Skeletal muscle tissue (tissue), 4 donors: ENCODE data around the gene UGT1A1. TPM values are rescaled to one million over a fixed set of nuclear protein-coding genes. Genes with fewer than 3 reads are reported as not detected.

Experiments used
- H3K27ac ChIP-seq: one replicate; pipeline ENCODE4 v1.7.0; 2013; ENCODE audit warnings: mild to moderate bottlenecking, low read depth, low read length, inconsistent platforms
- H3K27me3 ChIP-seq, 3 donors: one replicate each; pipeline ENCODE4 v1.7.0; 2013; ENCODE audit warnings: low read length in 3 of 3; ENCODE audit not compliant: control insufficient read depth in 3 of 3, insufficient read depth in 3 of 3
- H3K36me3 ChIP-seq, 3 donors: one replicate each; pipeline ENCODE4 v1.7.0; 2013; ENCODE audit warnings: low read length in 3 of 3; ENCODE audit not compliant: control insufficient read depth in 3 of 3, insufficient read depth in 3 of 3
- H3K4me1 ChIP-seq, 3 donors: one replicate each; pipeline ENCODE4 v1.7.0; 2013; ENCODE audit warnings: low read length in 3 of 3, mild to moderate bottlenecking in 3 of 3; ENCODE audit not compliant: control insufficient read depth in 3 of 3, insufficient read depth in 3 of 3
- H3K4me3 ChIP-seq, 3 donors: one replicate each; pipeline ENCODE4 v1.7.0; 2013; ENCODE audit warnings: low read length in 3 of 3
- H3K9ac ChIP-seq, 3 donors: one replicate each; pipeline ENCODE4 v1.7.0; 2013; ENCODE audit warnings: low read length in 3 of 3, mild to moderate bottlenecking in 3 of 3, moderate library complexity in 2 of 3, low read depth in 1 of 3
- H3K9me3 ChIP-seq, 3 donors: one replicate each; pipeline ENCODE4 v1.7.0; 2013; ENCODE audit warnings: low read length in 3 of 3; ENCODE audit not compliant: control insufficient read depth in 3 of 3
- total RNA-seq: library from RNA; depleted of rRNA; stranded (reverse); fragments of >200 nt; gene quantifications from one replicate; pipeline ENCODE4 v1.2.3, GENCODE V29; 2014
- donor health status: Osteomylitis.

Gene UGT1A1
- total RNA-seq, 1 donor from 2014 or later = not detected

- Histone ChIP-seq H3K9ac (no peak overlapping the region), H3K36me3 (no peaks in the 10 kb centered on the region), H3K27ac (no peak overlapping the region), H3K9me3 (no peaks in the 10 kb centered on the region), H3K4me3 (no peak overlapping the region), H3K4me1 (no peaks in the 10 kb centered on the region), H3K27me3 (peaks cover 0 to 22% (median 12%) of the 10 kb centered on the region in 3 donors)
These were observed 43.3 kb downstream of the UGT1A1 start for GRCh38 chr2:233803292-233803911.

DNA sequence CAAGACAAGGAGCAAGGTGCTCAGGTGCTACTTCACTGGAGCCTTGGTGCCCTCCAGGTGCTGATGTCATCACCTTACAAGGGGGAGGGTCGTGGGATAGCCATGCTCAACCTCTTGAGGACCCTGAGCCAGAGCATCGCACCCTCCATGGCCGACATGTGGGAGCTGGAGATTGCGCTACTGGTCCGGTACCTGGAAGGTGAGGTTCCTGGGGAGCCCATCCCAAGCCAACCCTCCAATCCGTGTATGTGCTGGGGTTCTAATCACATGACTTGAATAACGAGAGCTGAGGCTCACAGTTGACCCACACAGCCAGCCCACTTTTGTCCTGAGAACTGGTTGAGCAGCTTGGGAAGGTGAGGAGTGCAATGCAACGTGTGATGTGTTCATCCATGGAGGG is 43.9 kb downstream of the UGT1A1 start:
- no peaks in the 10 kb centered on the region for H3K4me1 ChIP-seq
- no peak overlapping the region for H3K4me3 ChIP-seq
- H3K27ac ChIP-seq = no peak overlapping the region
- no peaks in the 10 kb centered on the region for H3K9me3 ChIP-seq
- peaks cover 0 to 27% (median 13%) of the 10 kb centered on the region in 3 donors for H3K27me3 ChIP-seq
- H3K36me3 ChIP-seq = no peaks in the 10 kb centered on the region
- no peak overlapping the region for H3K9ac ChIP-seq

GRCh38 chr2:233807215-233807865 is 47.3 kb downstream of the UGT1A1 start:
- Histone ChIP-seq H3K4me1 (no peaks in the 10 kb centered on the region), H3K36me3 (no peaks in the 10 kb centered on the region), H3K9ac (no peak overlapping the region), H3K27ac (no peak overlapping the region), H3K4me3 (no peak overlapping the region), H3K9me3 (no peaks in the 10 kb centered on the region), H3K27me3 (peaks cover 0 to 27% (median 12%) of the 10 kb centered on the region in 3 donors)

- no peaks in the 10 kb centered on the region for H3K36me3 ChIP-seq
- no peak overlapping the region for H3K9ac ChIP-seq
- peaks cover 0 to 27% (median 8%) of the 10 kb centered on the region in 3 donors for H3K27me3 ChIP-seq
- H3K4me3 ChIP-seq = no peak overlapping the region
- H3K9me3 ChIP-seq = no peaks in the 10 kb centered on the region
- H3K27ac ChIP-seq = no peak overlapping the region
- no peaks in the 10 kb centered on the region for H3K4me1 ChIP-seq
These were observed 48.2 kb downstream of the UGT1A1 start for GRCh38 chr2:233807966-233808935.

GRCh38 chr2:233810385-233810784 is 50.3 kb downstream of the UGT1A1 start:
- Histone ChIP-seq H3K27ac (no peak overlapping the region), H3K9me3 (no peaks in the 10 kb centered on the region), H3K4me1 (no peaks in the 10 kb centered on the region), H3K9ac (no peak overlapping the region), H3K36me3 (no peaks in the 10 kb centered on the region), H3K4me3 (no peak overlapping the region), H3K27me3 (peaks cover 0 to 23% (median 8%) of the 10 kb centered on the region in 3 donors)

DNA sequence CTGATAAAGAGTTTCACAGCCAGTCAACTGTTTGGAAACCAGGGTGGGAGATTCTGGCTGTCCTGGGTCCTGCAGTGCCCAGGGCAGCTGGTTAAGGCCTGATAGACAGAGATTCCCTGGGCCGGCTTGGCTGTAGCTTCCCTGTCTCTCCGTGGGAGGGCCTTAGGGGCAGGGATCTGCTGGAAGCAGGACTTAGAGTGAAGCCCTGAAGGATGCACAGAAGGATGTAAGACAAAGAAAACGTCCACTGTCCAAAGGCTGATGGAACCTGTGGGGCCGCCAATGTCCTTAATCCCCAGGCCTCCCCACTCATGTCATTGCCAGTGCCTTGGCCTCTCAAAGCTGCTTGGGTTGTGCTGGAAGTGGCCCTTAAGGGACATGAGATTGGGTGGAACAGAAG is 51.0 kb downstream of the UGT1A1 start:
- Histone ChIP-seq H3K9me3 (no peaks in the 10 kb centered on the region), H3K4me3 (no peak overlapping the region), H3K4me1 (no peaks in the 10 kb centered on the region), H3K9ac (no peak overlapping the region), H3K27me3 (peaks cover 0 to 23% (median 8%) of the 10 kb centered on the region in 3 donors), H3K27ac (no peak overlapping the region), H3K36me3 (no peaks in the 10 kb centered on the region)

DNA sequence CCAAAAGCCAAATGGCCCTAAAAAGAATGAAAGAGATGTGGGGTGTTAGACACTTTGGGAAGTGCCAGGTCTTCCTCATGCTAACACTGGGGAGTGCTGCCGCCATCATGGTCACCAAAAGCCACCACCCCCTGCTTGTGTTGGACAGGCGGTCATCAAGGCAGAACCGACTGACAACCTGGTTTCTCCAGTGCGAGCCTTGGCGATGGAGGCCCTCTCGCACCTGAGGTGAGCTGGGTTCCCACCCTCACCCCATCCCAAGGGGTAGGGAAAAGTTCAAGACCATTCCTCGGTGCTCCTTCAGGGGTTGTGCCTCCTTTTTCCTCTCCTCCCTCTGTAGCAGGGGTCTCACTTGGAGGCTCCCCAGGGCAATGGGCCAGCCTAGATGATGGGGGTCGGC is 51.7 kb downstream of the UGT1A1 start:
- H3K27ac ChIP-seq = no peak overlapping the region
- no peak overlapping the region for H3K4me3 ChIP-seq
- H3K27me3 ChIP-seq = peaks cover 0 to 23% (median 8%) of the 10 kb centered on the region in 3 donors
- no peaks in the 10 kb centered on the region for H3K9me3 ChIP-seq
- no peaks in the 10 kb centered on the region for H3K36me3 ChIP-seq
- no peak overlapping the region for H3K9ac ChIP-seq
- H3K4me1 ChIP-seq = no peaks in the 10 kb centered on the region

DNA sequence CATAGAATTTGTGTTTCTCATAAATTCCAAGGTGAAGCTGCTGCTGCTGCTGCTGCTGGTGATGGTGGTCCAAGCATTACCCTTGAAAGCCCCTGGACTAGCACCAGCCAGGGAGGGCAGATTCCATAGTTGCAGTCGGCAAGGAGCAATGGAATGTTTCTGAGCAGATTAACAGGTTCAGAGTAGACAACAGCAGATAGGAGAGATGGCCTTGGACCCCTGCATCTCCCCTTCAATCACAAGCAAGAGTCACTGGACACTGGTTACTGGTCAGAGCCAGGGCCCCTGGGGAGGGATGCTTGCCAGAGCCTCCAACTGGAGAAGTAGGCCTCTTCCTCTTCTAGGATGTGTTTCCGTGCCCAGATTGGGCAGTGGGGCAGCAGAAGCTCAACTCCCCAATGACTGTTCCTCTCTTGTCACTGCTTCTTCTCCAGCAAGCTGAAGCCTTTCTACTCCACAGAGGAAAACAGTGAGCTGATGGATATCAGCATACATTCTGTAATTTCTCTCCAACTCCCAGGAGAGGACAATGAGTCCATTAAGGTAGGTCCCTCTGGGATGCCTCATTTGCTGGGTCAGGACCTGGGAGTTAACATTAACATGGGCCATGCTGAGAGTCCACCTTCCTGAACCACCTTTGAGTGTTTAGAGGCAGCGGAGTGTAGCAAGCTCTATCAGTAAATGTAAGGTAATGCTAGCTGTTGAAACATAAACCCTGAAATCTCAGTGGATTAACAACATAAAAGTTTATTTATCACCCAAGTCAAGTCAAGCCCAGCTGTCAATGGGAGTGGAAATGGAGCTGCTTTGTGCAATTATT is 53.4 kb downstream of the UGT1A1 start:
- H3K9me3 ChIP-seq = no peaks in the 10 kb centered on the region
- H3K4me1 ChIP-seq = no peaks in the 10 kb centered on the region
- peaks cover 0 to 10% (median 9%) of the 10 kb centered on the region in 3 donors for H3K27me3 ChIP-seq
- H3K36me3 ChIP-seq = no peaks in the 10 kb centered on the region
- no peak overlapping the region for H3K4me3 ChIP-seq
- no peak overlapping the region for H3K9ac ChIP-seq
- no peak overlapping the region for H3K27ac ChIP-seq

- Histone ChIP-seq H3K36me3 (no peaks in the 10 kb centered on the region), H3K4me1 (no peaks in the 10 kb centered on the region)
These were observed 54.2 kb downstream of the UGT1A1 start for GRCh38 chr2:233814056-233814835.

More at GRCh38 chr2:233814056-233814835, 54.2 kb downstream of the UGT1A1 start:
- H3K27ac ChIP-seq = no peak overlapping the region
- H3K27me3 ChIP-seq = peaks cover under 1 to 6% (median 2%) of the 10 kb centered on the region in 3 donors
- H3K9ac ChIP-seq = no peak overlapping the region
- no peak overlapping the region for H3K4me3 ChIP-seq
- H3K9me3 ChIP-seq = no peaks in the 10 kb centered on the region
